ENCODE results near the gene RFX4.

Gene RFX4

DNA sequence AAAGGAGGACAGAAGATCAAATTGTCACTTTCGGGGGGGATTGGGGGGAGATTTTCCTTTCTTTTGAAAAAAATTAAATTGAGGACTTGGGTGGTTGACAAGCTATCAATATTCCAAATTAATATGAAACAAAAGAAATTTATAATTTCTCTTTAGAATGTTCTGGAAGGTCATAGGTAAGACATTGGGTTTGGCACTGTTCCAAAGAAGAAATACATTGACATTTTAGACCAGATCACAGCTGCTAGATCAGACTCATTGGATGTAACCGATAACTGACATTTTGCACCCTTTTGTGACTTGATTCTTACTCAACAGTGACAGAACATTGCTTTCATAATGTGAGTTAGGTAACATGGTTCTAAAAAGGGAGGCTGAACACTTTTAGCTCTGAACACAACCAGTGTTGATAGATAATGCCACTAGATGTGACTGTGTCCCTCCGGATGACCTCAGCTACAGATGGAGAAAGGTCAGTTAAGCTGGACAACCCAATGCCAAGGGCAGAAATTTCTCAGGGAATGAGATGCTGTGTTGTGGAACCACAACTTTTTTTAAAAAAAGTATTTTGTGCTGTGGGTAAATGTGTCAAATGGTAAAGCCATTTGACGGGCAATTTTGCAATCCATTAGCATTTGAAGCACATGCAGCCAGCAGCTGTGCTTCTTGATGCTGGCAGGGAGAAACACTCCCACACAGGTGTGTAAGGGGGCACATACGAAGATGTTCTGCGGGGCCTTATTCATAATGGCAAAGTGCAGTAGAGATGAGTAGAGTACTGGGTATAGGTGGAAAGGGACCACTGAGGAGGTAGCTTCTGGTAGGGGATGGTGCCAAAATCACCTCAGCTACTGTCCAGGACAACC lies 62.9 kb downstream of the RFX4 start:
- DNase-seq = no peak
- Histone ChIP-seq H3K4me1 (ENCODE audit: insufficient read depth, low read length) (no peaks in the 10 kb centered on the region), H3K4me2 (ENCODE audit: insufficient read depth, low read length) (no peak overlapping the region), H3K27ac (ENCODE audit: low read length) (no peak overlapping the region), H2AFZ (ENCODE audit: low read depth, low read length) (no peak overlapping the region), H3K9ac (ENCODE audit: low read depth, low read length) (no peak overlapping the region), H3K9me3 (ENCODE audit: insufficient read depth, low read length, severe bottlenecking) (no peaks in the 10 kb centered on the region), H4K20me1 (ENCODE audit: insufficient read depth, low read length) (no peaks in the 10 kb centered on the region), H3K36me3 (ENCODE audit: insufficient read depth, low read length) (no peaks in the 10 kb centered on the region), H3K4me3 (ENCODE audit: low read depth in 1 of 2, low read length in 2 of 2) (no peak overlapping the region), H3K27me3 (ENCODE audit: insufficient read depth, low read length, poor library complexity) (peaks cover 5% of the 10 kb centered on the region), H3K79me2 (ENCODE audit: insufficient read depth, low read length) (no peaks in the 10 kb centered on the region)
- no peak for ATAC-seq (ENCODE audit: insufficient read depth, low read depth)
- TF ChIP-seq, protein P1, sequence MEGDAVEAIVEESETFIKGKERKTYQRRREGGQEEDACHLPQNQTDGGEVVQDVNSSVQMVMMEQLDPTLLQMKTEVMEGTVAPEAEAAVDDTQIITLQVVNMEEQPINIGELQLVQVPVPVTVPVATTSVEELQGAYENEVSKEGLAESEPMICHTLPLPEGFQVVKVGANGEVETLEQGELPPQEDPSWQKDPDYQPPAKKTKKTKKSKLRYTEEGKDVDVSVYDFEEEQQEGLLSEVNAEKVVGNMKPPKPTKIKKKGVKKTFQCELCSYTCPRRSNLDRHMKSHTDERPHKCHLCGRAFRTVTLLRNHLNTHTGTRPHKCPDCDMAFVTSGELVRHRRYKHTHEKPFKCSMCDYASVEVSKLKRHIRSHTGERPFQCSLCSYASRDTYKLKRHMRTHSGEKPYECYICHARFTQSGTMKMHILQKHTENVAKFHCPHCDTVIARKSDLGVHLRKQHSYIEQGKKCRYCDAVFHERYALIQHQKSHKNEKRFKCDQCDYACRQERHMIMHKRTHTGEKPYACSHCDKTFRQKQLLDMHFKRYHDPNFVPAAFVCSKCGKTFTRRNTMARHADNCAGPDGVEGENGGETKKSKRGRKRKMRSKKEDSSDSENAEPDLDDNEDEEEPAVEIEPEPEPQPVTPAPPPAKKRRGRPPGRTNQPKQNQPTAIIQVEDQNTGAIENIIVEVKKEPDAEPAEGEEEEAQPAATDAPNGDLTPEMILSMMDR (IDR thresholded peaks at IDR 0.05; ENCODE audit: borderline replicate concordance, extremely low read depth, low read length, poor library complexity, severe bottlenecking) = no peak
- no peak for TF ChIP-seq EZH2 (IDR thresholded peaks at IDR 0.05; ENCODE audit: borderline replicate concordance, low read depth, low read length, severe bottlenecking)

DNA sequence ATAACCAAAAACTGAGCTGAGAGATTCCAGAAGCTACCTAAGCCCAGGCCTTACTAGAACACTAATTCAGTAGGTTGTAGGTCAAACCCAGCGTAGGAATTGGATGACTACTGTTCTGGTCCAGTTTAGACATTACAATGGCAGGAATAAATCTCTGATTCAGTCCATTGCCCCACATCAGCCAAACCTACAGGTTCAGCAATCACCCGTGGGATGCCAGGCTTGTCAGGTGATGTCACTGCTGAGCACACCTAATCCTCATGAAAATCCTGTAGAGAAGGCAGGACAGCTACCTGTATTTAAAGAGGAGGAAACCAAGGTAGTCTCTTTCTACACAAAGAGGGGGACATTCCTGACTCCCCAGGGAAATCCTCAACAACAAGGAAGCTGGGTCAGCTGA lies 63.7 kb downstream of the RFX4 start:
- Histone ChIP-seq H3K4me1 (ENCODE audit: insufficient read depth, low read length) (no peaks in the 10 kb centered on the region), H3K4me3 (ENCODE audit: low read depth in 1 of 2, low read length in 2 of 2) (no peak overlapping the region), H2AFZ (ENCODE audit: low read depth, low read length) (no peak overlapping the region), H3K4me2 (ENCODE audit: insufficient read depth, low read length) (no peak overlapping the region), H3K9ac (ENCODE audit: low read depth, low read length) (no peak overlapping the region), H3K9me3 (ENCODE audit: insufficient read depth, low read length, severe bottlenecking) (no peaks in the 10 kb centered on the region), H3K27me3 (ENCODE audit: insufficient read depth, low read length, poor library complexity) (peaks cover 5% of the 10 kb centered on the region), H3K27ac (ENCODE audit: low read length) (no peak overlapping the region), H4K20me1 (ENCODE audit: insufficient read depth, low read length) (no peaks in the 10 kb centered on the region), H3K79me2 (ENCODE audit: insufficient read depth, low read length) (no peaks in the 10 kb centered on the region), H3K36me3 (ENCODE audit: insufficient read depth, low read length) (no peaks in the 10 kb centered on the region)
- ATAC-seq (ENCODE audit: insufficient read depth, low read depth) (no peak), DNase-seq (no peak)
- TF ChIP-seq, protein P1 (IDR thresholded peaks at IDR 0.05; ENCODE audit: borderline replicate concordance, extremely low read depth, low read length, poor library complexity, severe bottlenecking) = no peak
- no peak for TF ChIP-seq EZH2 (IDR thresholded peaks at IDR 0.05; ENCODE audit: borderline replicate concordance, low read depth, low read length, severe bottlenecking)

DNA sequence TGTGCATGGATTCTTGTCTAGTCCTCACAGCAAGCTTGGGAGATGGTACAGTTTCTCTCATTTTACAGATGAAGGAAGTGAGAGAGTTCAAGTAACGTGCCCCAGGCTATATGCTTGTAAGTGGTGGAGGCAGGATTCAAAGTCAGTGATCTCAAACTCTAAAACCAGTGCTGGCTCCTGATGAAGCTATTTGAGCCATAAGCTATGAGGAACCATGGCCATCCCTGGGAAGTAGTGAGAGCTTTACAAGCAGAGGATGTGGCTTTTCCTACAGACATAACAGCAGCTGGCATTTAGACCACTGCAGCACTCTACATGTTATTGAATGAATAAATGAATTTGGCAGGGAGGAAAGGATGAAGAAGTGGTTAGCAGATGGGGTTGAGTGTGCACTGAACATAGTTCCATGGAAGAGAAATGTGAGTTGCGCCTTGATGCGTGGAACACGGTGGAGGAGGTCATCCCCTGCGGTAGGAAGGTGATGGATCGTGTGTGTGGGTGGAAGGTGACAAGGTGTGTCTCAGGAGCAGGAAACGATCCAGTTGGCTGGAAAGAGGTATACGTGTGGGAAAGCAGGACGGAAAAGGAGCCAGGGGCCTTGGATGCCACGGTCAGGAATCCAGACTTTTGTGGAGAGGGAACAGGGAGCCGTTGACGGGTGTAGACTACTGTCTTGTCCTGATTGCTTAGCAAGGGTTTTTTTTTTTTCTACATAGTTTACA lies 65.2 kb downstream of the RFX4 start:
- no peak overlapping the region for H2AFZ ChIP-seq (ENCODE audit: low read depth, low read length)
- H3K36me3 ChIP-seq (ENCODE audit: insufficient read depth, low read length) = no peaks in the 10 kb centered on the region
- no peak for TF ChIP-seq EZH2 (IDR thresholded peaks at IDR 0.05; ENCODE audit: borderline replicate concordance, low read depth, low read length, severe bottlenecking)
- TF ChIP-seq, protein P1 (IDR thresholded peaks at IDR 0.05; ENCODE audit: borderline replicate concordance, extremely low read depth, low read length, poor library complexity, severe bottlenecking) = no peak
- no peak for ATAC-seq (ENCODE audit: insufficient read depth, low read depth)
- no peak overlapping the region for H3K27ac ChIP-seq (ENCODE audit: low read length)
- H3K9me3 ChIP-seq (ENCODE audit: insufficient read depth, low read length, severe bottlenecking) = no peaks in the 10 kb centered on the region
- DNase-seq = no peak
- H3K27me3 ChIP-seq (ENCODE audit: insufficient read depth, low read length, poor library complexity) = no peaks in the 10 kb centered on the region
- H3K4me3 ChIP-seq (ENCODE audit: low read depth in 1 of 2, low read length in 2 of 2) = no peak overlapping the region
- no peaks in the 10 kb centered on the region for H3K79me2 ChIP-seq (ENCODE audit: insufficient read depth, low read length)
- no peaks in the 10 kb centered on the region for H3K4me1 ChIP-seq (ENCODE audit: insufficient read depth, low read length)
- no peak overlapping the region for H3K9ac ChIP-seq (ENCODE audit: low read depth, low read length)
- no peak overlapping the region for H3K4me2 ChIP-seq (ENCODE audit: insufficient read depth, low read length)
- H4K20me1 ChIP-seq (ENCODE audit: insufficient read depth, low read length) = no peaks in the 10 kb centered on the region
